HG03457 (cell line): ENCODE measurements around the gene STAT4.
A peak's percentile ranks its signal among the peaks of the same experiment; 100 is the strongest.

Experiments
- ATAC-seq: cut with Tn5 transposase; IDR thresholded peaks from one replicate; pipeline ENCODE4 v1.9.1; 2021; ENCODE audit warnings: moderate number of reproducible peaks; ENCODE audit not compliant: unreplicated experiment

STAT4 gene

DNA sequence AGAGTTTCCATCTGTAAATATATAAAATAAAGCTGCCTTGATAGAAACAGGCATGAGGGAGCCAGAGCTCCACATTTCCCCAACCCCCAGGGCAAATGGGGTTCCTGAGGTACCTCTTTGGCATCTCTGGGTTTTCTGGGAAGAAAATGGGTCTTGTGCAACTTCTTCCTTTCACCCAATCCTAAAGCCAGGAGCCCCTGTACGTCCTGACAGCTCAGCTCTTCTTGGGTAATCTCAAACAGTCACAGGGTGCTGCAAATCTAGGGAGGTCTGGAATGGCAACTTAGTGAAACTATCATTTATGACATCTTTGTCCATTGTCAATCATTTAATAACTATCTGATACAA is 100.2 kb downstream of the STAT4 start:
- ATAC-seq: no peak

DNA sequence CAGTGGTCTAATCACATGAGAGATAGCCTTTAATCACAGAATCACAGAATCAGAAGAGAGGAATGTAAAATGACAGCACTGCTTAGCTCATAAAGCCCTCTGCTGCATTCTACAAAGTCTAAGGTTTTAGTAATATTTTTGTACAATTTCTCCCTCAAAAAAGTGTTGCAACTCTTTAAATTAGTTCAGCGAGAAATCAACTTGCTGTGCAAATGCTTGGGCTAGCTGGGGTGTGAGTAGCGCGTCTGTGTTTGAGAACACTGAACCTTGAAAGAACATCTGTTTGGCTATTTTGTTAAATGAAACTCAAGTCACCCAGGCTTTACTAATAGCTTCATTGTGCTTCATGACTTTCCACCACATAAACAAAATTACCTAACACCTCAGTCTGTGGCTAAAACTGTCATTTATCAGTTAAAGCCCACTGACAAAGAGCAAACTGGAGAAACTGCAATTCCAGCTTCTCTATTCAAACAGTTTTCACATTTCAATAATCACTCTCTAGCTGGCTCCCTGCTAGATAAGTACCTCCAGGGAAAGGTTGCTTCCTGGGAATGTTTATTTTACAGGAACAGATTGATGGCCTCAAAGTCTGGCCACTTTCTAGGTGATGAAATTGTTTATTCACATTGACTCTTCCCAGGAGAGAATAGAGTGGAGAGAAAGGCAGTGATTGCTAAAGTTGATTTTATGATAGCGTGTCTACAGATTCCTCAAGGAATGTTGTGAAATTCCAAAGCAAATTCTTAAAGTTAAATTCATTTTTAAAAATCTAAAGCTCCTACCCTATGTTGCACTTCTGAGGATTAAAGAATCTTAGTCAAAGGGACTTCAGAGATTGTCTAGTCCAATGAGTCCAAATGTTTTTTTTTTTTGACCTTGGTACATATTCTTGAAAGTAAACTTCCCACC is 100.8 kb downstream of the STAT4 start:
- ATAC-seq: no peak

DNA sequence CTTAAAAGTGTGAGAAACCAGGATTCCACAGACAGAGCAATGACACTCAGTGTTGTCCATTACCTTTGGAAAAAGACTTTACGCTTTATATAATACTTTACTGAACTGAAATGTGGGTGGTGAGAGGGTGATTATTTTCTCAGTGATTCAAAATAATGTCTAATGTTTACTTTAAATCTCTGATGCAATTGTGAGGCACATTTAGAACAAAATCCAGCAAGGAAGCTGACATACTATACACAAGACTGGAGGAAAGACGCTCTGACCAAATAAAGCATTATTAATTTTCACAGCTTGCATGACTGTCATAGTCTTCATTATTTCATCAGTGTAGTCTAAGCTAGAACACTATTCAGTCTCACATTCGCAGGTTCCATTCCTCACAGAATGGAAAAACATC is 102.7 kb downstream of the STAT4 start:
- no peak for ATAC-seq

DNA sequence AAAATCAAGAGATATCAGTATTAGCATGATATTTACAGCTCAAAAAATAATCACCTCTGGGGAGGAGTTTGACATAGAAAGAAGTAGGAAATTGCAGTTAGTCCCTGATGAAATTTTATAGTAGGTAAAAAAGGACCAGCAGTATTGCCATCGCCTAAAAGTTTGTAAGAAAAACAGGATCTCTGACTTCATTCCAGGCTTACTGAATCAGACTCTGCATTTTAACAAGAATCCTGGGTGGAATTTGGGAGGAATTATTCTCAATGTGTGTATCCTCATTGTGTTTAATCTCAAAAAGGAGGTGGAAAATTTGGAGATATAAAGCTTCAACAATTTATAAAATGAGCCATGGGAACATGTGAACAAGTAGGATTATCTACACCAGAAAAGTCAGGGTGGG is 105.7 kb downstream of the STAT4 start:
- no peak for ATAC-seq

DNA sequence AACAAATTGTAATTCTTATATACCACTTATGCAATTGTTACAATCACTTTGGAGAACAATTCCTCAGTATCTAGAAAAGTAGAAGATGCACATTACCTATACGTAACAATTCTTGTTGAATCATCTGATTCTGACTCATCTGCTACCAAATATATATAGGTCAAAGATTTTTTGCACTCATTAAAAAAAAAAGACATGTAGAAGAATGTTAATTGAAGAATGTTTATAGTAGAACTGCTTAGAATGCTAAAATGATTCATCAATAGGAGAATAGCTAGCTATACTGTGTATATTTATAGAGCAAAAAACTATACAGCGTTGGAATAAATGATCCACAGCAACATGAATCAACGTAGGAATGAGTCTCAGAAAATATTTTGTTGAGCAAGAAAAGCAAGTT is 107.4 kb downstream of the STAT4 start:
- no peak for ATAC-seq

DNA sequence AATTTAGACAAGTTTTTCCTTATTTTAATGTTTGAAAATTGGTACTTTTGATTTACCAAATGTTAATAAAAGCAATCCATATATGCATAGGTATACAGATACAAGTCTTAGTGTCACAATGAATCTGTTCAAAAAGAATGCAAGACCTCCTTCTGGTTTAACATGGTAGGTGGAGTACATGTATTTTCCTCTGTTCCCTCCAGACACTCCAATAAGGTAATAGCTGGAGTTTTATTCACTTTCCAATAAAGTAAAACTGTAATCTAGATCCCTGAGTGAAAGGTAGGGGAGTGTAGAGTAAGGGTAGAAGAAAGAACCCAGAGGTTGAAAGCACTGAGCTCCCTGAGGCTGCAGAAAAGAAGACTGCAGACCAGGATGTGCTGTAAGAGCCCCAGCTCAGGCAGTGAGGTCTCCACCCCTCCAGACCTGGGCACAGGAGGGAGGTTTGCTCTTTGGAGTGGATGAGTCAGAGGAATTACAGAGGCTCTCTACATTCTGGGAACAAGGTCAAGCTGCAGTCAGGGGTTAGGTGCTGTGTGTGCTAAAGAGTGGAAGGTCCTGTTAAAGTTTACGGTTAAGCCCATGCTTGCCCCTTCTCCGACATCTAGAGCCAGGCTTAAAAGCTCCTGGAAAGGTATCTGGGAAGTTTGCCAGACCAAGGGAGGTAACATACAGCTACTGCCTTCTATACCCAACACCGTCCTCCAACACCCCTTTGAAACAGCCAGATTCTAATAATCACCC is 109.2 kb downstream of the STAT4 start:
- ATAC-seq: no peak

DNA sequence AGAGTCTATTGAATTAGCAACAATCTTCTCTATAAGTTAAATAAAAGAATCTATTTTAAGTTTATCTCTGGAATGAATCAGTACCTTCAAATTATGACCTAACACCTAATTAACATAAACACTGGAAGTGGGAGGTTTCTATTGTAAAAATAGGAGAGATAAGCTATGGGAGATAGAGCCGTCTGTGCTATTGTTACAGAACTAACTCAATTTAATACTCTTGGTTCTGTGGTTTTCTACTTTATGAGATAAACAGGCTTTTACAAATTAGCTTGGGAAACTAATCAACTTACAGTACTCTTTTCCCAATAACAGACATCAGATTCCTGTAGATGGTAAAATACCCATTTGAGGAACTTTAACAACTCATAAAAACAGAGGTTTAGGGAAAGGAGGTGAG is 111.2 kb downstream of the STAT4 start:
- no peak for ATAC-seq

DNA sequence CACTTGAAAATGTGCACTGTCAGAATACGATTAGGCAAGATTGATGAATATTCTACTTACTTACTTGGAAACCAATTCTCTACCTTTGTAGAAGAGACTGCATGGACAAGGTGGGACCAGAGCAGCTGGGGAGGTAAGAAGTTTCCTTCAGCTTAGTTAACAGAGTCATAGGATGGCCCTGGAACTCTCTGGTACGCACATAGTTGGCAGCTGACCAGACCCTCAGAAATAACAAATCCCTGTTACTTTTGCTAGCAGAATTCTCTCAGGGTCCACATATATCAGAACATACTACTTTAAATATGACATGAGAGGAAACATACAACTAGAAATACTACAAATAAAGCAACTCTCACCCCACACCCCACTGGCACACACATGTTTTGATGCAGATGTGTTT is 112.1 kb downstream of the STAT4 start:
- no peak for ATAC-seq

DNA sequence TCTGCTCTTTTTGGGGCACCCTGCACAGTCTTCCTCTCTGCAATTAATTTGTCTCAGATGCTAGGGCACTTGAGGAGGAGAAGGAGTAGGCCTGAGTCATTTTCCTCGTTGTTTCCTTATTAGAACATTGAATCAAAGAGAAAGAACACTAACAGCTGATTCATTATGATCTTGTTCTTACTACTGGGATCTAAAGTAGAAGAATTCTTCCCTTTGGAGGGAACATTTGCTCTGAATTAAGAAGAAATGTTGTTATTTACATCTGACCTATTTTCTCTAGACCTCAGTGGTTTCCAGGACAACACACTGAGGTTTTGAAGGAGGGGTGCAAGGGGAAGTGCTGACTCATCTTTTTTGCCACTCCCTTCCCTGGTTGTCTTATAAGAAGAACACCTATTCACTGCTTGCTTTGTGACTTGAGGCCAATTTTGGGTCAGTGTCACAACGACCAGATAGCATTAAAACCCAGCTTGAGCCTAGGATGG is 112.5 kb downstream of the STAT4 start:
- ATAC-seq: no peak

DNA sequence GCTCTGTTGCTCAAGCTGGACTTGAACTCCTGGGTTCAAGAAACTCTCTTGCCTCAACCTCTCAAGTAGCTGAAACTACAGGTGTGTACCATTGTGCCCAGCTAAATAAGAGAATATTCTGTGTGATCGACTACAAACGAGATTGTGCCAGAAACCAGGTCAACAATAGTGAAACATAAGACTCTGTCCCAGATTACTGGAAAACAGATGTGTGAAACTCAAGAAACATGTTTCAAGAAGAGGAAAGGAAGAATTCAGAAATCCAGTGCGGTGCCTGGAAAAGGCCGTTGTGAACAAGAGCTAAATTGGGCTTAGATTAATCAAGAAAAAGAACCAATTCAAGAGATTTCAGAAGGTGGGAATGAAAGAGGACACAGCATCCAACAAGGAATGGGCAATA is 113.4 kb downstream of the STAT4 start:
- ATAC-seq: no peak

DNA sequence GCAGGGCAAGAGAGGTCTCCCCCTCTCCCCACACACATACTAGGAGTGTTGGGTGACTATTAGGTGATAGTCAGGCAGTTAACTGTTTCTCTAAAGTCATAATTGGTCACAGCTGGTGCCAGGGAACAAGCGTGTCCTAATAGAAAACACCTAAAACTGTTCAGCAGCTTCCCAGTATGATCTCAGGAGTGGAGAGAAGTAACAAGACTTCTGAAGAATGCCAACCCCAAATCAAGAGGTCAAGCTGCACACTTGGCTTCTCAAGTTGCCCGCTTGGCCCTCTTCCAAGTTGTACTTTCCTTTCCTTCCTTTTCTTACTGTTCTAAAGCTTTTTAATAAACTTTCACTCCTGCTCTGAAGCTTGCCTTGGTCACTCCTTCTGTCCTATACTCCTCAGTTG is 114.4 kb downstream of the STAT4 start:
- no peak for ATAC-seq

DNA sequence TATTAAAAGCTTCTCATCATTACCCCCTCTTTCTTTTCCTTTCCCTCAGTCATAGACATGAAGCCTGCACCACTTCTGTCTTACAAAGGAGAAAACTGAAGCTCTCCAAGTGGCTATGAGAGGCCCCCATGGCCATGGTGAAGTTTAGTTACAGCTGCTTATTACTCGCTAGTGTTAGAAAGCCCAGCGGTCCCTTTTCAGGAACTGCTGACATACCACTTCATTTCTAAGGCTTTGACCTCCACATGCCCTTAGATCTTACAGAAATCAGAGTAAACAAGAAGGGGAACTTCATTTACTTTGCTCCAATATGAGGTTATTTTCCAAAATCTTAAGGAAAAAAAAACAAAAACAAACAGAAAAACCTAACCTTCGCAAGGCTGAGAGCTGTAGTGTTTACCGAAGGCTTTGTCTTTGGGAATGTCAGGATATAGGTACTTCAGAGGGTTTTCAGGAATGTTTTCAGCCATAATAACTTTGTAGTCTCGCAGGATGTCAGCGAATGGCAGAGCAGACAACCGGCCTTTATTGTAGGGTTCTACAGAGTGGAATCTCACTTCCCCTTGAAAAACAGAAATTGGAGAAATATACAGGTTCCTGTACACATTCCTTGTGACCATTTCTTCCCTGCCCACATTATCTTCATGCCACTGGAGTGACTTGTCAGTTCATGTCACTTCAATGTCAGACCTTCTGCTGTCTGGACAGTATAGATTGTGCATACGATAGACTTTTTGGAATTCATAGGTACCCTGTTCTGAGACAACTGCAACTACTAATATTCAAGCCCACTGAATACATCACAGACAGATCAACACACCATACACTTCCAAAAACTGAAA is 118.0 kb downstream of the STAT4 start:
- ATAC-seq: no peak

DNA sequence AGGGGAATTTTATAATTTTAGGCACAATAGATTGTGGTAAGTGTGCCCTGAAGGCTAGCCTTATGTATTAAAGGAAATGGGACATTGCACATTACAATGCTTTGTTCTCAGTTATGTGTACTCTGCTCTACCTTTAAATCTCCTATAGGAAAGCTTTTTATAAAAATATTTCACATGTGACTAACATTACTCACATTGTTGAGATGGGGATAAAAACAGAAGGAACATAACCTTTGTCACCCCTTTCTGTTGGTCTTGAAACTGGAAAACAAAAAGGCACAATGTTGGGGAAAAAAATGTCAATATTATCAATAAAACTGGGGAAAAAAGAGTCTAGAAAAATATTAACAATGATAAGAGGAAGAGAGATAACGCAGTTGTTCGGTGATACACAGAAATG is 119.5 kb downstream of the STAT4 start:
- ATAC-seq: no peak

DNA sequence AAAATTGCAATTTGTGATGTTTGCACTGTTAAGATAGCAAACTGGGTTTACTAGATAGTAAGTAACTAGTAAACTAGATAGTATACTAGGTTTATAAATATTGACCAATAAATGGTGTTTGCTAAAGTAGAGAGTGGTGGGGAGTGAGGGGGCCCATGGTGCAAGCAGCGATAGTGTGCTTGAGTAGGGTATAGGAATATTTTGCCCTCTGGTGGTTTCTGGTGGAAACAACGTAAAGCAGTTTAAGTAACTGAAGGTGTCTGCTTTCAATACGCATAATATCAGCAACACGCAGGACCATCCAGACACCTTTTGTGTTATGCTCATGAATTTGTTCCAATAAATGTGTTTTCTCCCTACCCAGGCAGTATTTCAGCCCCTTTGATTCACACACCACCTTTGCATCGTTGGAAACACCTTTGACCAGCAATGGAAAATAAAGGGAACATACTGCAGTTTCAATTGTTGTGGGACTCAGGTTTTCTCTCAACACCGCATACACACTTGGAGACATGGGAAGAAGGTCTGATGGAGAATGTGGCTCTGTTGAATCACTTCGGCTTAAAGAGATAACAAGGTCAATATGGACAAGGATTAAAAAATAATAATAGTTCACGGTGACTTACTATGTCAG is 120.2 kb downstream of the STAT4 start:
- peak; percentile 75 for ATAC-seq

DNA sequence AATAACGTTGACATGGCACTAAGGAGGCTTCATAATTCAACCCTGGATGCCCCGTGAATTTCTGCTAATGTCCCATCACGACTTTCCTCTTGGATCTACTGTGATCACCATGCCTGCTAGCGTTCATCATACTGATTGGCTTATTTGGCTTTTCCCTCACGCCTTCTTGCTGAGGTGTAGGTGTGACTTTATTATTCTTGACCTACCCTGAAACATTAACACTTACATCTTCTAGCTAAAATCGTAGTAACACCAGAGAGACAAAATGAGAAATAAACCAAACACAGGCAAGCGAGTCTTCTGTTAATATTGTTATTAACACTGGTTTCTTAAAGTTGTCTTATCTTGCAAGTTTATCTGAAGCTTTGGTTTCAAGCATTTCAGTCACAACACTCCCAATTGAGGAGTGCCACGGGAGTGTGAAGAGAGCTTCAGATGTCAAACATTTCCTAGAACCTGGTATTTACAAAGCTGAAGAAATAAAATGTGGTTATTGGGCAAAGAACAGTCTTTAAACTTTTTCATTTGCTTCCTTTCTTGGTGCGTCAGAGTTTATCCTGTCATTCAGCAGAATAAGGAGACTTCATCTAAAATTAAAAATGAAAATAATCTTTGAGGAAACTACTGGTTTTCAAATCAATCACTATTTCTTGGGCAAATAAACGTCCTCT is 121.4 kb downstream of the STAT4 start:
- no peak for ATAC-seq

DNA sequence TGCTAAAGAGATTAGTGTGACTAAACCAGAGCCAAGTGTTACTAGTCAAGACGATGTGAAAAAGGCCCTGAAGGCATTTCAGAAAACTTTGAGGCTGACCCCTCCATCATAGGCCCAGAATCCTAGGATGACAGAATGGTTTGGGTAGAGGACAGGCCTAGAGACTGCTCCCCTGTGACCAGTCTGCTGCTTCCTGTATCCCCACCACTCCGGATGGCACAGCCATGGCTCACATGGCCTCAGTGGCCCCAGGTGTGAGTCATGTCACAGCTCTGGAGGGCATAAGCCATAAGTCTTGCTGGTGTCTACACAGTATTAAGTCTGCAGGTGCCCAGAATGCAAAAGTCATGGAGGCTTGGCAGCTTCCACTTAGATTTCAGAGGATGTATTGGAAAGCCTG is 124.4 kb downstream of the STAT4 start:
- no peak for ATAC-seq

DNA sequence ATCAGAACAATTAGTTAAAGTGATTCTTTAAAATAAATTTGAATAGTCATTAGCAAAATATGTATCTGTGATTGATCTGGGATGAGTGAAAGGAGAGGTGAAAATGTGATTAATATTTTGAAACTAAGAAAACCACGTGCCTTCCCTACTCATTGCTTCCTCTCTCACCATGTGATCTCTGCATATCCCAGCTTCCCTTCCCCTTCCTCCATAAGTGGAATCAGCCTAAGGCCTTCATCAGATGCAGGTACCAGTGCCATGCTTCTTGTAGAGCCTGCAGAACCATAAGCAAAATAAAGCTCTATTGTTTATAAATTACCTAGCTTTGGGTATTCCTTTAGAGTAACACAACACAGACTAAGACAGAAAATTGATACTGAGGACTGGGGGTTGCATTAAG is 125.7 kb downstream of the STAT4 start:
- ATAC-seq: no peak

DNA sequence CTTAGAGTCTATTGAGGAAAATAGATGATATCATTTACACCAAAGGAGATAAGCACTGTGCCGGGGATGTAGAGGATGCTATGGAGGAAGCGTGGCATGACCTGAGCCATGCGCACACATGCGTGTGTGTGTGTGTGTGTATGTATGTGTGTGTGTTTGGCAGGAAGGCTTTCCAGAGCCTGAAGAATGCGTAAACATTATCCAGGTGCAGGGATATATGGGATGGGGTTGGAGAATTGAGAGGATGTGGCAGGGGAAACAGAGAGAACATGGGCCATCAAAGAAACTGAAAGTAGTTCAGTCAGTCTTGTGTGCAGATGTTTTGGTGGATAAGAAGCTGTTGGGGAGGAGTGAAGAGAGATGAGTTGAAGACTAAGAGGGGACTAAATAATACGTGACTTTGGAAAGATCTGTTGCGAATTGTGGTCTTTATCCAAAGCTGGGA is 127.5 kb downstream of the STAT4 start:
- ATAC-seq: no peak

DNA sequence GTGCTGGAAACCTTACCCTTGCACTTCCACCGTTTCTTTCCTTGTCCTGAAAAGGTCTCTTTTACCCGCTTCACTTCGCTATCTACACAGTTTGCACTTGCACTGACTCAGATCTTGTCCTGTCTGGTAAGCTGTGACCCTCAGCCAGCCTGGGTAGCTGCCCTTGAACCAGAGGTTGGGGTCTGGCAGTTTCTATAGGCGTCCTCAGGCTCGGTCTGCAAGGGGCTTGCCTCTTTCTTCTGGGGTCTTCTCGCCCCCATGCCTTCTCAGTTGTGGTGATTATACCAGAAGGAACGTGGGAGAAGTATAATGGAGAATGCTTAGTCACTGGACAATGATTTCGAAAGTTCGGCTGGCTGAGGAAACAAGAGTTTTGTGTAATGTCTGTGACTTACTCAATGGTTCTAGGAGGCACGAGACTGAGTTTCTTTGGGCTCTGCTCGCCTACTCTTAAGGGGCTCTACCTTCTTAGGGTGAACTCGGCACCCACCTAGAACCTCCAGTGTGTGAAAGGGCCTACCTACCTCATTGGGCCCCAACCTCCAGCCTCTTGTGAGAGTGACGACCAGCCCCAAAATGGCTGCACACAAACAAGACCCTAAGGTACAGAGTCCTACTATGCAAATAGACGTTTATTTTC is 129.9 kb downstream of the STAT4 start:
- peak; percentile 8 for ATAC-seq

DNA sequence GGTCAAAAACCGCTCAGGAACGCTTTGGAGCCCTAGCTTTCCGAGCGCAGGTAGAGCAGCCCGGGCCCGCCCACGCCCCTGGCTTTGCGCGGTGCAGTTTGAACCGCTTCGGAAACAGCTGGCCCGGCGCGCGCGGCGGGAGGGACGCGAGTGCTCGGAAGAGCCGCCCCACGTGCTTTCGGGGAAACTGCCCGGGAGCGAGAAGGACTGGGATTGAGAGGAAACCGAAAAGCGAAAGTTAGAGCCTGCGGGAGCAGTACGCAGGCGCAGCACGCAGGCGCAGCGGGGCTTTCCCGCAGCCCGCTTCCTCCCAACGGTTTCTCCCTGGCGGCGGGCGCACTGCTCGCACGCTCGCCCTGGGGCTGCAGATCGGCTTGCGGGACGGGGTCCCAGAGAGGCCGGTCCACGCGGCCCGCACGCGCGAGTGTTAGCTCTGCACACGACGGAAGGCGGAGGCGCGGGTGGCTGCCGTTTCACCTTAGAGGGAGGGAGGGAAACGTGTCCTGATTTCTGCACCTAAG is 130.5 kb downstream of the STAT4 start:
- ATAC-seq: peak; percentile 57
